C4-2B (cell line): ENCODE data around the gene CD6.

Experiments used
- H3K27ac ChIP-seq: fragments of 450-650 bp; 2 replicates; pipeline ENCODE4 v1.5.1; 2017
- CTCF ChIP-seq: fragments of 450-650 bp; conservative IDR thresholded peaks from 2 replicates; pipeline ENCODE4 v1.5.1; 2017; ENCODE audit warnings: mild to moderate bottlenecking
- ZFX ChIP-seq: fragments of 450-650 bp; IDR thresholded peaks from 2 replicates; pipeline ENCODE4 v1.6.1; 2017

The CD6 gene

GRCh38 chr11:60987577-60988277, 16.2 kb downstream of the CD6 start:
- H3K27ac ChIP-seq = no peak overlapping the region
- no peak for TF ChIP-seq CTCF
- no peak for TF ChIP-seq ZFX

- no peak overlapping the region for H3K27ac ChIP-seq
- TF ChIP-seq ZFX (no peak), CTCF (no peak)
Observed at GRCh38 chr11:60988658-60989057, 17.2 kb downstream of the CD6 start.

GRCh38 chr11:60989093-60989650, 17.7 kb downstream of the CD6 start:
- no peak overlapping the region for H3K27ac ChIP-seq
- TF ChIP-seq CTCF (no peak), ZFX (no peak)

- H3K27ac ChIP-seq = no peak overlapping the region
- TF ChIP-seq CTCF (no peak), ZFX (no peak)
Observed at GRCh38 chr11:60991457-60991856, 20.0 kb downstream of the CD6 start.

GRCh38 chr11:60992842-60993409, 21.4 kb downstream of the CD6 start:
- TF ChIP-seq ZFX (no peak), CTCF (no peak)
- H3K27ac ChIP-seq = no peak overlapping the region

- H3K27ac ChIP-seq = no peak overlapping the region
- no peak for TF ChIP-seq CTCF
- TF ChIP-seq ZFX = no peak
Observed at GRCh38 chr11:60993615-60994014, 22.1 kb downstream of the CD6 start.

GRCh38 chr11:60994541-60995080, 23.1 kb downstream of the CD6 start:
- H3K27ac ChIP-seq = peak overlapping the region; percentile 53; the same call in 1 of the 2 replicates

More at GRCh38 chr11:60994541-60995080, 23.1 kb downstream of the CD6 start:
- no peak for TF ChIP-seq CTCF
